Prostate gland (tissue), 2 donors: Measurements from ENCODE around the gene SIX2.

ENCODE experiments used
- POLR2A ChIP-seq: fragments of 450-650 bp; IDR thresholded peaks from one replicate; pipeline ENCODE4 v1.6.1; 2016; ENCODE audit warnings: antibody characterized with exemption, mild to moderate bottlenecking
- POLR2AphosphoS5 ChIP-seq: sonication (generic); formaldehyde crosslinking; IDR thresholded peaks from one replicate; pipeline ENCODE4 v1.6.1; 2017; ENCODE audit warnings: antibody characterized with exemption
- TF ChIP-seq, protein P1 (sequence below), 4 experiments: fragments of 200-600 bp in 2 of 4; fragments of 450-650 bp in 2 of 4; sonication (generic) in 2 of 4; IDR thresholded peaks; 1 replicate in 3 of 4; 2 replicates in 1 of 4; pipeline ENCODE4 v1.5.1; 2016 to 2019; ENCODE audit warnings: antibody characterized with exemption in 4 of 4, mild to moderate bottlenecking in 2 of 4, moderate library complexity in 2 of 4

DNA sequence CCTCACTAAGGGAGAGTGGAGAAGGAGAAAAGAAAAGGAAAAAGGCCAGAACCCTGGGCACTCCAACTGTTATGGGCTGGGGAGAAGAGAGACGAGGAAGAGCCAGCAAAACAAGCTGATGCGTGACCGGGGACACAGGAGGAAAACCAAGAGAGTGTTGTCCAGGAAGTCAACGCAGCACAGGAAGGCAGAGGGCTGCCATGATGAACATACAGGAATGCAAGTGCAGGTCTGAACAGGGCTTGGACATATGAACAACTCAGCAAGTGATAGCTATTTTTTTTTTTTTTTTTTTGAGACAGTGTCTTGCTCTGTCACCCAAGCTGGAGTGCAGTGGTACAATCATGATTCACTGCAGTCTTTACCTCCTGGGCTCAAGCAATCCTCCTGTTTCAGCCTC is 39.3 kb downstream of the SIX2 start:
- TF ChIP-seq, protein P1, sequence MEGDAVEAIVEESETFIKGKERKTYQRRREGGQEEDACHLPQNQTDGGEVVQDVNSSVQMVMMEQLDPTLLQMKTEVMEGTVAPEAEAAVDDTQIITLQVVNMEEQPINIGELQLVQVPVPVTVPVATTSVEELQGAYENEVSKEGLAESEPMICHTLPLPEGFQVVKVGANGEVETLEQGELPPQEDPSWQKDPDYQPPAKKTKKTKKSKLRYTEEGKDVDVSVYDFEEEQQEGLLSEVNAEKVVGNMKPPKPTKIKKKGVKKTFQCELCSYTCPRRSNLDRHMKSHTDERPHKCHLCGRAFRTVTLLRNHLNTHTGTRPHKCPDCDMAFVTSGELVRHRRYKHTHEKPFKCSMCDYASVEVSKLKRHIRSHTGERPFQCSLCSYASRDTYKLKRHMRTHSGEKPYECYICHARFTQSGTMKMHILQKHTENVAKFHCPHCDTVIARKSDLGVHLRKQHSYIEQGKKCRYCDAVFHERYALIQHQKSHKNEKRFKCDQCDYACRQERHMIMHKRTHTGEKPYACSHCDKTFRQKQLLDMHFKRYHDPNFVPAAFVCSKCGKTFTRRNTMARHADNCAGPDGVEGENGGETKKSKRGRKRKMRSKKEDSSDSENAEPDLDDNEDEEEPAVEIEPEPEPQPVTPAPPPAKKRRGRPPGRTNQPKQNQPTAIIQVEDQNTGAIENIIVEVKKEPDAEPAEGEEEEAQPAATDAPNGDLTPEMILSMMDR (IDR thresholded peaks at IDR 0.05): no peak
- no peak for TF ChIP-seq POLR2A
- TF ChIP-seq POLR2AphosphoS5: no peak
